GM23338 (cell line): ENCODE results near the gene RUNX1.

Experiments used
- CREB1 ChIP-seq: fragments of 250-450 bp; sonication (Bioruptor Pico); IDR thresholded peaks from 2 replicates; pipeline ENCODE4 v1.5.0; 2020; ENCODE audit warnings: low read depth, mild to moderate bottlenecking, moderate library complexity
- CTCF ChIP-seq, 2 experiments: fragments of 200-600 bp in 1 of 2; sonication (generic) in 1 of 2; conservative IDR thresholded peaks; 2 replicates each; pipeline versions ENCODE4 v1.5.1 to v1.6.1; 2016 to 2017; ENCODE audit warnings: antibody characterized with exemption in 2 of 2, low read depth in 2 of 2, mild to moderate bottlenecking in 2 of 2, moderate library complexity in 1 of 2
- ETS1 ChIP-seq: IDR thresholded peaks from 2 replicates; pipeline ENCODE4 v1.6.1; 2016; ENCODE audit warnings: antibody characterized with exemption
- EZH2 ChIP-seq: fragments of 200-600 bp; sonication (generic); IDR thresholded peaks from one replicate; pipeline ENCODE4 v1.8.0; 2017; ENCODE audit warnings: antibody characterized with exemption, mild to moderate bottlenecking, low read depth; ENCODE audit not compliant: unreplicated experiment
- EZH2phosphoT487 ChIP-seq: fragments of 200-600 bp; sonication (generic); IDR thresholded peaks from one replicate; pipeline ENCODE4 v1.8.1; 2018; ENCODE audit warnings: antibody characterized with exemption; ENCODE audit not compliant: unreplicated experiment
- NANOG ChIP-seq: IDR thresholded peaks from 2 replicates; pipeline ENCODE4 v1.6.1; 2016; ENCODE audit warnings: antibody characterized with exemption, borderline replicate concordance
- POLR2AphosphoS5 ChIP-seq: IDR thresholded peaks from 2 replicates; pipeline ENCODE4 v1.6.1; 2016; ENCODE audit warnings: antibody characterized with exemption, low read depth
- REST ChIP-seq: IDR thresholded peaks from one replicate; pipeline ENCODE4 v1.6.1; 2018; ENCODE audit warnings: antibody characterized with exemption; ENCODE audit not compliant: unreplicated experiment
- ZNF114 ChIP-seq: fragments of 250-450 bp; sonication (Bioruptor Pico); IDR thresholded peaks from 2 replicates; pipeline ENCODE4 v1.5.0; 2020; ENCODE audit warnings: mild to moderate bottlenecking, moderate library complexity

GRCh38 chr21:34791776-34792503, 257.2 kb downstream of the RUNX1 start:
- TF ChIP-seq CTCF (conservative IDR thresholded peaks at IDR 0.05; ENCODE audit: low read depth in 2 of 2) (no peak), POLR2AphosphoS5 (no peak), EZH2 (no peak), REST (no peak), ETS1 (no peak), CREB1 (CRISPR knock-in tag) (no peak), EZH2phosphoT487 (no peak), ZNF114 (CRISPR knock-in tag) (no peak), NANOG (no peak)
